Ovary (tissue), 9 donors: Measurements from ENCODE around the gene UCKL1. TPM values are rescaled to one million over a fixed set of nuclear protein-coding genes. Genes with fewer than 3 reads are reported as not detected.
A peak's percentile ranks its signal among the peaks of the same experiment; 100 is the strongest.

ENCODE experiments used
- DNase-seq, 5 donors: peaks; one replicate each; pipeline ENCODE4 v3.0.0-alpha.2; 2019 to 2020
- H3K27ac ChIP-seq, 2 donors: fragments of 200-600 bp; one replicate each; pipeline versions ENCODE4 v1.5.1 to v1.8.0; 2019 to 2022
- H3K27me3 ChIP-seq: fragments of 200-600 bp; one replicate; pipeline ENCODE4 v1.8.0; 2022
- H3K36me3 ChIP-seq: fragments of 200-600 bp; sonication (generic); one replicate; pipeline ENCODE4 v1.5.1; 2019
- H3K4me1 ChIP-seq: one replicate; pipeline ENCODE4 v1.8.1; 2013; ENCODE audit warnings: mild to moderate bottlenecking, moderate library complexity; ENCODE audit not compliant: insufficient read depth
- H3K4me3 ChIP-seq: fragments of 200-600 bp; sonication (generic); one replicate; pipeline ENCODE4 v1.5.1; 2017
- H3K9me3 ChIP-seq, 2 donors: fragments of 200-600 bp in 1 of 2; sonication (generic) in 1 of 2; one replicate each; pipeline versions ENCODE4 v1.5.1 to v1.8.1; 2013 to 2019; ENCODE audit warnings: mild to moderate bottlenecking in 1 of 2, moderate library complexity in 1 of 2
- CTCF ChIP-seq, 3 donors: fragments of 450-650 bp in 2 of 3; fragments of 200-600 bp in 1 of 3; IDR thresholded peaks; one replicate each; pipeline versions ENCODE4 v1.5.1 to v1.8.0; 2016 to 2022; ENCODE audit warnings: antibody characterized with exemption in 3 of 3, mild to moderate bottlenecking in 1 of 3
- EP300 ChIP-seq: sonication (generic); formaldehyde crosslinking; IDR thresholded peaks from one replicate; pipeline ENCODE4 v1.6.1; 2017; ENCODE audit warnings: antibody characterized with exemption
- POLR2A ChIP-seq: fragments of 450-650 bp; IDR thresholded peaks from one replicate; pipeline ENCODE4 v1.6.1; 2017; ENCODE audit warnings: antibody characterized with exemption, mild to moderate bottlenecking, moderate library complexity
- WGBS, 3 donors: extraction: QIAGEN DNeasy Blood & Tissue Kit in 1 of 3; methylation state at CpG; one replicate each; pipeline versions ENCODE4 v1.1.5 to v1.1.7; 2013 to 2017; 5-methylcytosine and 5-hydroxymethylcytosine counted together
- intact Hi-C, 4 donors: fragments of 100-400 bp; cut with DNase I; formaldehyde crosslinking; loops; one replicate each; pipeline versions ENCODE4 v1.11.0 to v1.15.1; 2022 to 2023
- microRNA counts: library from miRNA; unstranded; fragments of <30 nt; microRNA quantifications from one replicate; lab custom pipeline; 2016
- microRNA-seq, 3 donors: library from miRNA; unstranded; fragments of <30 nt; microRNA quantifications; one replicate each; pipeline versions ENCODE4 to v1.2.0, GENCODE V29; 2019 to 2020
- polyA plus RNA-seq, 2 donors: library from polyadenylated mRNA; stranded (reverse); fragments of 200-250 nt in 1 of 2; fragments of 350-450 nt in 1 of 2; fragmentation: Illumina TruSeq in 1 of 2; extraction: RNeasy Lipid Tissue Mini Kit (QIAGEN cat#74804) in 1 of 2; gene quantifications; one replicate each; pipeline ENCODE4 v1.2.3, GENCODE V29; 2013 to 2014
- small RNA-seq: library from RNA; depleted of rRNA; stranded (forward); fragments of <200 nt; gene quantifications from one replicate; pipeline ENCODE3, GENCODE V24; 2016
- total RNA-seq, 7 donors: library from RNA; depleted of rRNA in 2 of 7; stranded (reverse); fragments of >200 nt in 2 of 7; fragmentation: NEBNext Ultra II Directional in 3 of 7; extraction: Animal tissue kit (Norgen Biotek cat#: 25700) in 3 of 7; gene quantifications; one replicate each; pipeline versions ENCODE4 v1.1.0 to v1.2.4, GENCODE V29; 2016 to 2023
- donor health status: DM: no; HTN: no; CAD: no; lungs with moderate emphysema.
- donor health status: DM: no; HTN: no; CAD: no.
- donor health status: Bipolar disorder and iron deficiency.
- donor health status: DM: yes; HTN: yes; CAD: no.
- donor health status: DM: no; HTN: no; CAD: no.
- donor health status: DM: yes; HTN: yes; CAD: no.

The UCKL1 gene
- total and polyA plus RNA-seq, 9 donors, result 6.6 to 58.6 (median 47.0) TPM

- no peaks in the 10 kb centered on the region for H3K36me3 ChIP-seq
- intact Hi-C loops, result no loop called here
- WGBS, 3 donors, result 87 to 89% (median 89%) methylated on average over 29 of the region's 29 CpGs
These were observed 64.9 kb downstream of the UCKL1 start for GRCh38 chr20:63891061-63892002.

GRCh38 chr20:63890616-63891015, 65.6 kb downstream of the UCKL1 start:
- WGBS, 3 donors, result 77 to 86% (median 80%) methylated on average over 7 of the region's 7 CpGs
- no peak for DNase-seq
- H3K4me3 ChIP-seq, result no peak overlapping the region
- intact Hi-C loops, result no loop called here
- no peaks in the 10 kb centered on the region for H3K36me3 ChIP-seq
- TF ChIP-seq EP300 (no peak), POLR2A (no peak), CTCF (IDR thresholded peaks at IDR 0.05) (no peak)
- H3K4me1 ChIP-seq, result peaks cover 3% of the 10 kb centered on the region
- no peak overlapping the region for H3K27ac ChIP-seq
- no peaks in the 10 kb centered on the region for H3K9me3 ChIP-seq
- no peaks in the 10 kb centered on the region for H3K27me3 ChIP-seq

More at GRCh38 chr20:63891061-63892002, 64.9 kb downstream of the UCKL1 start:
- no peak for TF ChIP-seq CTCF (IDR thresholded peaks at IDR 0.05)
- no peak for TF ChIP-seq EP300
- TF ChIP-seq POLR2A, result no peak
- Histone ChIP-seq H3K27me3 (no peaks in the 10 kb centered on the region), H3K27ac (no peak overlapping the region), H3K4me1 (peaks cover 5% of the 10 kb centered on the region), H3K9me3 (no peaks in the 10 kb centered on the region), H3K4me3 (no peak overlapping the region)
- DNase-seq, result no peak

GRCh38 chr20:63890201-63890576, 66.0 kb downstream of the UCKL1 start:
- Histone ChIP-seq H3K27me3 (no peaks in the 10 kb centered on the region), H3K36me3 (peaks cover 3% of the 10 kb centered on the region), H3K4me1 (peaks cover 3% of the 10 kb centered on the region), H3K9me3 (no peaks in the 10 kb centered on the region), H3K27ac (no peak overlapping the region), H3K4me3 (no peak overlapping the region)
- no peak for DNase-seq
- TF ChIP-seq EP300 (no peak), CTCF (IDR thresholded peaks at IDR 0.05) (no peak), POLR2A (no peak)
- intact Hi-C loops, result no loop called here
- 73 to 85% (median 78%) methylated on average over 7 of the region's 7 CpGs for WGBS, 3 donors

MicroRNAs encoded within 50 kb of the gene (microRNA counts, 767-probe panel; counts per million panel counts)
- 530 counts per million, percentile 78 among the panel's probes with 10 or more counts for microRNA hsa-miR-1914-5p (lab: Ali Mortazavi, UCI)
- 530 counts per million, percentile 78 among the panel's probes with 10 or more counts for microRNA hsa-miR-647 (lab: Ali Mortazavi, UCI)
- 530 counts per million, percentile 78 among the panel's probes with 10 or more counts for microRNA hsa-miR-941 (lab: Ali Mortazavi, UCI)

Small RNA genes within 50 kb of the gene (microRNA-seq; reads per million reads assigned to microRNA genes)
- gene MIR1914, result 0 reads per million in 3 donors
- 0 reads per million in 3 donors for gene MIR647
- 0 reads per million in 3 donors for gene MIR941-1
- 0 reads per million in 3 donors for gene MIR941-2
- gene MIR941-3, result 0 reads per million in 3 donors
- 0 reads per million in 3 donors for gene MIR941-4
- gene MIR941-5, result 0 reads per million in 3 donors

Small RNA genes within 50 kb of the gene (small RNA-seq; reads per million reads assigned to genes)
- gene MIR647 (not detected), gene MIR941-2 (not detected), gene MIR941-4 (not detected), gene MIR941-5 (not detected), gene RNU1-134P (not detected)

Other genes starting within 250 kb of the UCKL1 start
- 10 to 100 TPM; 25.6 to 59.5 (median 47.4) TPM for gene ARFRP1, start 248.4 kb downstream of the UCKL1 start, total RNA-seq
- 10 to 100 TPM; 15.3 to 38.5 TPM for gene ARFRP1, start 248.4 kb downstream of the UCKL1 start, polyA plus RNA-seq
- gene ZGPAT, start 248.4 kb downstream of the UCKL1 start, total RNA-seq, result 10 to 100 TPM; 14.0 to 25.6 (median 18.9) TPM
- gene ZGPAT, start 248.4 kb downstream of the UCKL1 start, polyA plus RNA-seq, result 10 to 100 TPM in 1 of 2 donors, 1 to 10 TPM in 1; 1.7 to 26.4 TPM
- 10 to 100 TPM in 4 of 7 donors, 1 to 10 TPM in 3; 7.5 to 21.6 (median 13.7) TPM for gene LIME1, start 219.8 kb downstream of the UCKL1 start, total RNA-seq
- 10 to 100 TPM in 1 of 2 donors, under 1 TPM in 1; 0.15 to 15.6 TPM for gene LIME1, start 219.8 kb downstream of the UCKL1 start, polyA plus RNA-seq
- gene SLC2A4RG, start 216.6 kb downstream of the UCKL1 start, total RNA-seq, result 100 to 1,000 TPM in 5 of 7 donors, 10 to 100 TPM in 2; 20.6 to 199 (median 104) TPM
- 10 to 100 TPM in 1 of 2 donors, 1 to 10 TPM in 1; 2.2 to 66.7 TPM for gene SLC2A4RG, start 216.6 kb downstream of the UCKL1 start, polyA plus RNA-seq
- gene ZBTB46, start 125.2 kb downstream of the UCKL1 start, total RNA-seq, result 10 to 100 TPM; 11.4 to 55.1 (median 35.2) TPM
- gene ZBTB46, start 125.2 kb downstream of the UCKL1 start, polyA plus RNA-seq, result 10 to 100 TPM in 1 of 2 donors, 1 to 10 TPM in 1; 4.1 to 12.2 TPM
- gene ABHD16B, start 94.9 kb downstream of the UCKL1 start, total RNA-seq, result not detected
- under 1 TPM in 1 of 2 donors, not detected in 1; 0.57 TPM for gene ABHD16B, start 94.9 kb downstream of the UCKL1 start, polyA plus RNA-seq
- 10 to 100 TPM; 51.5 to 78.0 (median 68.8) TPM for gene TPD52L2, start 91.1 kb downstream of the UCKL1 start, total RNA-seq
- 10 to 100 TPM; 73.3 to 78.9 TPM for gene TPD52L2, start 91.1 kb downstream of the UCKL1 start, polyA plus RNA-seq
- 10 to 100 TPM; 12.4 to 32.8 (median 26.5) TPM for gene DNAJC5, start 61.3 kb downstream of the UCKL1 start, total RNA-seq
- 10 to 100 TPM; 11.1 to 12.3 TPM for gene DNAJC5, start 61.3 kb downstream of the UCKL1 start, polyA plus RNA-seq
- 10 to 100 TPM in 5 of 7 donors, 1 to 10 TPM in 2; 6.3 to 24.7 (median 22.3) TPM for gene ZNF512B, start 13.5 kb upstream of the UCKL1 start, total RNA-seq
- gene ZNF512B, start 13.5 kb upstream of the UCKL1 start, polyA plus RNA-seq, result 10 to 100 TPM in 1 of 2 donors, 1 to 10 TPM in 1; 2.5 to 14.0 TPM
- gene SAMD10, start 23.2 kb upstream of the UCKL1 start, total RNA-seq, result 1 to 10 TPM in 2 of 7 donors, under 1 TPM in 5; 0.20 to 3.1 (median 0.65) TPM
- gene SAMD10, start 23.2 kb upstream of the UCKL1 start, polyA plus RNA-seq, result under 1 TPM; 0.27 to 0.50 TPM
- 10 to 100 TPM; 46.5 to 84.9 (median 73.4) TPM for gene PRPF6, start 24.7 kb upstream of the UCKL1 start, total RNA-seq
- 10 to 100 TPM; 60.0 to 61.6 TPM for gene PRPF6, start 24.7 kb upstream of the UCKL1 start, polyA plus RNA-seq
- gene C20orf204, start 79.8 kb upstream of the UCKL1 start, total RNA-seq, result 1 to 10 TPM in 6 of 7 donors, under 1 TPM in 1; 0.60 to 2.8 (median 1.8) TPM
- gene C20orf204, start 79.8 kb upstream of the UCKL1 start, polyA plus RNA-seq, result under 1 TPM; 0.20 to 0.61 TPM
- gene SOX18, start 93.2 kb upstream of the UCKL1 start, total RNA-seq, result 10 to 100 TPM in 5 of 7 donors, 1 to 10 TPM in 2; 2.0 to 63.8 (median 13.1) TPM
- 10 to 100 TPM in 1 of 2 donors, 1 to 10 TPM in 1; 2.7 to 12.0 TPM for gene SOX18, start 93.2 kb upstream of the UCKL1 start, polyA plus RNA-seq
- gene TCEA2, start 106.8 kb upstream of the UCKL1 start, total RNA-seq, result 10 to 100 TPM; 41.0 to 93.5 (median 71.9) TPM
- gene TCEA2, start 106.8 kb upstream of the UCKL1 start, polyA plus RNA-seq, result 10 to 100 TPM; 20.0 to 78.4 TPM
- 1 to 10 TPM; 3.3 to 7.6 (median 4.6) TPM for gene RGS19, start 123.1 kb upstream of the UCKL1 start, total RNA-seq
- 1 to 10 TPM; 2.1 to 4.5 TPM for gene RGS19, start 123.1 kb upstream of the UCKL1 start, polyA plus RNA-seq
- under 1 TPM; 0.12 to 0.80 (median 0.43) TPM for gene OPRL1, start 123.7 kb upstream of the UCKL1 start, total RNA-seq
- under 1 TPM; 0.25 to 0.62 TPM for gene OPRL1, start 123.7 kb upstream of the UCKL1 start, polyA plus RNA-seq
- 10 to 100 TPM in 1 of 7 donors, not detected in 6; 10.5 TPM for gene LKAAEAR1, start 128.0 kb upstream of the UCKL1 start, total RNA-seq
- not detected for gene LKAAEAR1, start 128.0 kb upstream of the UCKL1 start, polyA plus RNA-seq
- not detected for gene NPBWR2, start 151.1 kb upstream of the UCKL1 start, total RNA-seq
- gene NPBWR2, start 151.1 kb upstream of the UCKL1 start, polyA plus RNA-seq, result not detected
- under 1 TPM; 0.05 to 0.25 (median 0.15) TPM for gene MYT1, start 208.0 kb upstream of the UCKL1 start, total RNA-seq
- gene MYT1, start 208.0 kb upstream of the UCKL1 start, polyA plus RNA-seq, result under 1 TPM in 1 of 2 donors, not detected in 1; 0.07 TPM